ENCODE data around the gene PSMC3. TPM values are rescaled to one million over a fixed set of nuclear protein-coding genes. Genes with fewer than 3 reads are reported as not detected.

Gene PSMC3
- total and polyA plus RNA-seq, 2 experiments from 2014 or later, result 103 to 142 TPM

- Histone ChIP-seq H4K20me1 (ENCODE audit: insufficient read depth, poor library complexity, severe bottlenecking) (no peaks in the 10 kb centered on the region), H3K4me3 (no peak overlapping the region), H3K4me1 (ENCODE audit: insufficient read depth) (no peaks in the 10 kb centered on the region), H3K9me3 (ENCODE audit: low read depth) (no peaks in the 10 kb centered on the region), H3K4me2 (no peak overlapping the region), H2AFZ (no peak overlapping the region), H3K9me2 (replicated peaks; ENCODE audit: insufficient read depth) (no peaks in the 10 kb centered on the region), H3K27ac (no peak overlapping the region), H3K27me3 (no peaks in the 10 kb centered on the region), H3K36me3 (replicated peaks; ENCODE audit: insufficient read depth, low read depth) (no peaks in the 10 kb centered on the region), H3K79me2 (no peaks in the 10 kb centered on the region)
- DNase-seq (ENCODE audit: low spot score), result no peak
- 94% methylated on average over 2 of the region's 2 CpGs for WGBS (ENCODE audit: low lambda C conversion rate, missing lambda C conversion rate)
- TF ChIP-seq EZH2phosphoT487 (IDR thresholded peaks at IDR 0.05; ENCODE audit: low read depth, severe bottlenecking, unreplicated experiment), result no peak
- TF ChIP-seq CTCF (IDR thresholded peaks at IDR 0.05; ENCODE audit: poor library complexity), result no peak
- TF ChIP-seq EZH2 (IDR thresholded peaks at IDR 0.05; ENCODE audit: borderline replicate concordance), result no peak
These were observed 46.2 kb downstream of the PSMC3 start for GRCh38 chr11:47380078-47380477.

GRCh38 chr11:47379317-47379716, 46.9 kb downstream of the PSMC3 start:
- no peaks in the 10 kb centered on the region for H3K9me3 ChIP-seq (ENCODE audit: low read depth)
- TF ChIP-seq EZH2phosphoT487 (IDR thresholded peaks at IDR 0.05; ENCODE audit: low read depth, severe bottlenecking, unreplicated experiment), result no peak
- TF ChIP-seq CTCF (IDR thresholded peaks at IDR 0.05; ENCODE audit: poor library complexity), result no peak
- TF ChIP-seq EZH2 (IDR thresholded peaks at IDR 0.05; ENCODE audit: borderline replicate concordance), result no peak
- no peak for DNase-seq (ENCODE audit: low spot score)
- no peak overlapping the region for H3K4me2 ChIP-seq
- no peak overlapping the region for H3K27ac ChIP-seq
- H3K36me3 ChIP-seq (replicated peaks; ENCODE audit: insufficient read depth, low read depth), result no peaks in the 10 kb centered on the region
- no peaks in the 10 kb centered on the region for H3K4me1 ChIP-seq (ENCODE audit: insufficient read depth)
- no peaks in the 10 kb centered on the region for H3K27me3 ChIP-seq
- WGBS (ENCODE audit: low lambda C conversion rate, missing lambda C conversion rate), result 94% methylated on average over 2 of the region's 2 CpGs
- H4K20me1 ChIP-seq (ENCODE audit: insufficient read depth, poor library complexity, severe bottlenecking), result no peaks in the 10 kb centered on the region
- H2AFZ ChIP-seq, result no peak overlapping the region
- H3K9me2 ChIP-seq (replicated peaks; ENCODE audit: insufficient read depth), result no peaks in the 10 kb centered on the region
- H3K4me3 ChIP-seq, result no peak overlapping the region
- no peaks in the 10 kb centered on the region for H3K79me2 ChIP-seq

GRCh38 chr11:47378836-47379170, 47.4 kb downstream of the PSMC3 start:
- no peak for DNase-seq (ENCODE audit: low spot score)
- no peaks in the 10 kb centered on the region for H4K20me1 ChIP-seq (ENCODE audit: insufficient read depth, poor library complexity, severe bottlenecking)
- no peaks in the 10 kb centered on the region for H3K36me3 ChIP-seq (replicated peaks; ENCODE audit: insufficient read depth, low read depth)
- H3K27ac ChIP-seq, result no peak overlapping the region
- no peak for TF ChIP-seq CTCF (IDR thresholded peaks at IDR 0.05; ENCODE audit: poor library complexity)
- TF ChIP-seq EZH2phosphoT487 (IDR thresholded peaks at IDR 0.05; ENCODE audit: low read depth, severe bottlenecking, unreplicated experiment), result no peak
- H3K27me3 ChIP-seq, result no peaks in the 10 kb centered on the region
- H3K9me2 ChIP-seq (replicated peaks; ENCODE audit: insufficient read depth), result no peaks in the 10 kb centered on the region
- H3K79me2 ChIP-seq, result no peaks in the 10 kb centered on the region
- H3K4me3 ChIP-seq, result no peak overlapping the region
- no peak overlapping the region for H3K4me2 ChIP-seq
- H3K9me3 ChIP-seq (ENCODE audit: low read depth), result no peaks in the 10 kb centered on the region
- H2AFZ ChIP-seq, result no peak overlapping the region
- no peaks in the 10 kb centered on the region for H3K4me1 ChIP-seq (ENCODE audit: insufficient read depth)
